ENCODE results near the gene EXD1.
"Not testable (repeated sequence)": the region's sequence is repeated elsewhere in the genome, so short reads cannot be mapped to it uniquely, and the experiment has no call there.

EXD1 gene

GRCh38 chr15:41241221-41241964, 10.8 kb upstream of the EXD1 start:
- DNase-seq (ENCODE audit: low spot score), result no peak
- no peak overlapping the region for H3K27ac ChIP-seq (ENCODE audit: poor library complexity, severe bottlenecking)
- no peaks in the 10 kb centered on the region for H3K4me1 ChIP-seq (ENCODE audit: insufficient read depth, poor library complexity, severe bottlenecking)
- peaks cover 53% of the 10 kb centered on the region for H3K36me3 ChIP-seq (ENCODE audit: low read depth)
- H3K27me3 ChIP-seq (ENCODE audit: insufficient read depth, poor library complexity, severe bottlenecking), result no peaks in the 10 kb centered on the region
- TF ChIP-seq CTCF (IDR thresholded peaks at IDR 0.05; ENCODE audit: poor library complexity, severe bottlenecking), result no peak
- no peak overlapping the region for H3K4me3 ChIP-seq (ENCODE audit: severe bottlenecking)
- no peak; the same call in 2 of the 3 replicates for ATAC-seq (ENCODE audit: low read depth)
- H3K9me3 ChIP-seq (ENCODE audit: severe bottlenecking), result no peaks in the 10 kb centered on the region

- Histone ChIP-seq H3K9me3 (ENCODE audit: severe bottlenecking) (no peaks in the 10 kb centered on the region), H3K4me1 (ENCODE audit: insufficient read depth, poor library complexity, severe bottlenecking) (peaks cover 4% of the 10 kb centered on the region), H3K27me3 (ENCODE audit: insufficient read depth, poor library complexity, severe bottlenecking) (no peaks in the 10 kb centered on the region), H3K27ac (ENCODE audit: poor library complexity, severe bottlenecking) (no peak overlapping the region), H3K36me3 (ENCODE audit: low read depth) (peaks cover 37% of the 10 kb centered on the region), H3K4me3 (ENCODE audit: severe bottlenecking) (no peak overlapping the region)
- no peak for ATAC-seq (ENCODE audit: low read depth)
- TF ChIP-seq CTCF (IDR thresholded peaks at IDR 0.05; ENCODE audit: poor library complexity, severe bottlenecking), result no peak
- DNase-seq (ENCODE audit: low spot score), result no peak
Measured at GRCh38 chr15:41238100-41238499, 7.5 kb upstream of the EXD1 start.

GRCh38 chr15:41235929-41236328, 5.4 kb upstream of the EXD1 start:
- Histone ChIP-seq H3K27ac (ENCODE audit: poor library complexity, severe bottlenecking) (no peak overlapping the region), H3K27me3 (ENCODE audit: insufficient read depth, poor library complexity, severe bottlenecking) (no peaks in the 10 kb centered on the region), H3K4me3 (ENCODE audit: severe bottlenecking) (no peak overlapping the region), H3K36me3 (ENCODE audit: low read depth) (peaks cover 24% of the 10 kb centered on the region), H3K4me1 (ENCODE audit: insufficient read depth, poor library complexity, severe bottlenecking) (peaks cover 13% of the 10 kb centered on the region), H3K9me3 (ENCODE audit: severe bottlenecking) (no peaks in the 10 kb centered on the region)
- no peak for ATAC-seq (ENCODE audit: low read depth)
- TF ChIP-seq CTCF (IDR thresholded peaks at IDR 0.05; ENCODE audit: poor library complexity, severe bottlenecking), result no peak
- DNase-seq (ENCODE audit: low spot score), result no peak

- ATAC-seq (ENCODE audit: low read depth); H3K27ac ChIP-seq (ENCODE audit: poor library complexity, severe bottlenecking); DNase-seq (ENCODE audit: low spot score): not testable (repeated sequence)
Measured at GRCh38 chr15:41235228-41235627, 4.7 kb upstream of the EXD1 start.

GRCh38 chr15:41233367-41233771, 2.8 kb upstream of the EXD1 start:
- DNase-seq (ENCODE audit: low spot score) (no peak), ATAC-seq (ENCODE audit: low read depth) (peak; percentile 22; the same call in 1 of the 3 replicates)
- Histone ChIP-seq H3K9me3 (ENCODE audit: severe bottlenecking) (no peaks in the 10 kb centered on the region), H3K4me3 (ENCODE audit: severe bottlenecking) (no peak overlapping the region), H3K4me1 (ENCODE audit: insufficient read depth, poor library complexity, severe bottlenecking) (peaks cover 13% of the 10 kb centered on the region), H3K27ac (ENCODE audit: poor library complexity, severe bottlenecking) (peak overlapping the region; percentile 0), H3K27me3 (ENCODE audit: insufficient read depth, poor library complexity, severe bottlenecking) (no peaks in the 10 kb centered on the region), H3K36me3 (ENCODE audit: low read depth) (peaks cover 15% of the 10 kb centered on the region)
- no peak for TF ChIP-seq CTCF (IDR thresholded peaks at IDR 0.05; ENCODE audit: poor library complexity, severe bottlenecking)

More at GRCh38 chr15:41235228-41235627, 4.7 kb upstream of the EXD1 start:
- not testable (repeated sequence) for H3K9me3 ChIP-seq (ENCODE audit: severe bottlenecking); H3K27me3 ChIP-seq (ENCODE audit: insufficient read depth, poor library complexity, severe bottlenecking); H3K4me3 ChIP-seq (ENCODE audit: severe bottlenecking)
- peaks cover 13% of the 10 kb centered on the region for H3K4me1 ChIP-seq (ENCODE audit: insufficient read depth, poor library complexity, severe bottlenecking)
- peaks cover 21% of the 10 kb centered on the region for H3K36me3 ChIP-seq (ENCODE audit: low read depth)

All from RWPE2 (cell line).